ENCODE results near the gene IL1RL2.

The IL1RL2 gene

DNA sequence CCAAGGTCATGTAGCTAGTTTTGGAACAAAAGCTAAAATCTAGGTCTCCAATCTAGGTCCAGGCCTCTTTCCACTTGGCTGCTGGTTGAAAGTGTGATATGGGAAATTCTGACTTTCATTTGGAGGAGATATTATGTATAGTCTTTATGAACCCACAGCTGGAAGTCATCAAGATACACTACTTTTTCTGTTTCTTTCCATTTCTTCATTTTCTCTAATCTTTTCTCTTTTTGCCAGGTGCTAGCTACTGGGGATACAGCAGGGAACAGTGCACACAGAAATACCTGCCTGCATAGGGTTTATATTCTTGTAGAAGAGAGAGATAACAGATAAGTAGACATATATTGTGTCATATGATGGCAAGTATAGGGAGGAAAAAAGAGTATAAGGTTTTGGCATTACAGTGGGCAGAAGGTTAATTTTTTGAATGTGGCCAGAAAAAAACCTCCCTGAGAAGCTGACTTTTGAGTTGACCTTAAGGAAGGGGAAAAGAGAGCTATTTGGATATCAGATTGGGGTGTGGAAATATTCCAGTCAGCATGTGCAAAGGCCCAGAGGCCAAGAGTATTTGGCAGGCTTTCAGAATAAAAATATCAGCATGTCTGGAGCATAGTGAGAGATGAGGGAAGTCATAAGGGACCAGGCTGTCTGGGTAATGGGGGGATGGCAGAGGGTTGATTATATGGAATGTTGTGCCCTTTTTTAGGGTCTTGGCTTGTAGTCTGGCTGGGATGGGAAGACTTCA lies 28.6 kb upstream of the IL1RL2 start:
- no peak for DNase-seq (ENCODE audit: low spot score)

GRCh38 chr2:102159295-102159694 lies 27.5 kb upstream of the IL1RL2 start:
- DNase-seq (ENCODE audit: low spot score) = no peak

DNA sequence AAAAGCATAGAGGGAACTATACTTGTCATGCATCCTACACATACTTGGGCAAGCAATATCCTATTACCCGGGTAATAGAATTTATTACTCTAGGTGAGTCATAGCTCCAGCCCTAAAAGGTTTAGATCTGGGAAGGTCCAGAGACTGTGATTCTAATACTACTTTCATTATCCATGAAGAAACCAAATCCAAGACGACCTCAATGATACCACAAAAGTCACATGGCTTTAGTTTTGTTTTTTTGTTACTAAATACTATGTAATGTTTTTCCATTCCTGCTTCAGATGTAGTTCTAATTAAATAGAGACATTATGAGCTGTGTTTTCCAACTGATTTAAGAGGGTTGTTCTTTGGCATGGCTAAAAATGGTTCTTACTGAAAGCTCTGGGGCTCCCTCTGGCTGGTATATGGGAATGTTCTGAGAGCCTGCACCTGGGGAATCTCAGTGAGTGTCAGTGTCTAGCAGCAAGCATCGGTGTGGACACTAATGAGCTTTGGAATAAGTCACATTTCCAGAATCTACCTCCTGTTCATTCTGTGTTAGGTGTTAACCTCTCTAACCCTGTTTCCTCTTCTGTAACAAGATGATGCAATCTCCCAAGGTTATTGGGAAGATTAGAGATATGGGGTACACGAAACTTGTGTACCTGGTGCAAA lies 20.5 kb upstream of the IL1RL2 start:
- DNase-seq (ENCODE audit: low spot score) = peak; percentile 14

DNA sequence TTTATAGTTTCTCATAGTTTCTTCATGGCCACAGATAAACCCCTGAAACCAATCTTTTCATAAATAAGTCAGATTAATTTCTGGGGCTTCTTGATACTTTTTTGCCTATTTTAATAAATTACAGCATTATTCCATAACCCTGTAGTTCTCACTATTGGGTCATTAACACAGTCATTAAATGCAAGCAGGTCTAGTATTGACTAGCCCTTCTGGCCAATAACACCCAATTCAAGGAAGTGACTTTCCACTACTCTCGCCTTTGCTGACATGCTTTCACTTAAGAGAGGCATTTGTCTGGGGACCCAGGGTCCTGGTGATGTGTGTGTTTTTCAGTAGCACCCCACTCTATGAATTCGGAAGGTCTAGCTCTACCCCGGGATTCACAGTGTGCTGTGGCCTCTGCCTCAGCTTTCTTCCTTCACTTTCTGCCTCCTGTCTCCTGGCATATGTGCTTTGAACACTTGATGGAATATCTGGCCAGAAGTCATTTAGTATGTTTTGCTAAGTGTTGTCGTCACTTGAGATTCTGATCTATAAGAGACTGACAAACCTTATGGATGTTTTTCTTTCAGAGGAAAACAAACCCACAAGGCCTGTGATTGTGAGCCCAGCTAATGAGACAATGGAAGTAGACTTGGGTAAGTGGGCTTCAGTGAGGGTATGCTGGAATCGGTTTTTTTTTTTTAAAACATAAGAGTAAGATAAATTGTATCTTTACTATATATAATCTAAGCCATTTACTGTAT lies 18.6 kb upstream of the IL1RL2 start:
- no peak for DNase-seq (ENCODE audit: low spot score)

DNA sequence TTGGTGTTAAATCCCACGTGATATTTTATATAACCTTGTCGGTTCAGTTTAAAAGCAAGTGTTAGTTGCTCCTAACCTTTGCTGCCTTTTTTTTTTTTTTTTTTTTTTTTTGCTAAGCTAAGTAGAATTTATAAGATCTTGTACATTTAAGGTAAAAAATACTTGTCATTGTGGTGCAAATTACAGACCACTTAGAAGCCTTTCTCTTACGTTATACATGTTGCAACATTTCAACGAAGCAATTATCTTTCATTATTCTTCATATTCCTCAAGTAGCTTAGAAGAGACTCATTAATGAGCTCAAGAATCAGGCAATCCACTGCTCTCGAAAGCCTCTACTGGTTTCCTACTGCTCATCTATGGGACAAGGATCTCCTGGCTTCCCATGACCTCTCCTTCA lies 14.9 kb upstream of the IL1RL2 start:
- DNase-seq (ENCODE audit: low spot score) = no peak

DNA sequence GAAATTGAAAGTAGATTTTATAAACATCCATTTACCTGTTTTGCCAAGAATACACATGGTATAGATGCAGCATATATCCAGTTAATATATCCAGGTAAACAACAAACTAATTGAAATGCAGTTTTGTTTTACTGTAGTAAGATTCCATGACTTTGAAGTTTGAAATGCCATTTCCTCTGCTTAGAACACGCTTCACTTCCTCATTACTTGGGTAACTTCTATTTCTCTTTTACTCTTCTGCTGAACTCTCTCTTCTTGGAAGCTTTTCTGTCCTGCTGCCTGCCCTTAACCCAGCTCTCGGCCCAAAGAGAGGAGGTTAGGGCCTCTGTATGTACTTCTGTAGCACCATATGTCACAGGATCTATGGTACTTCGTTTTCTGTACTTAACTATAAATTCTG lies 14.1 kb upstream of the IL1RL2 start:
- DNase-seq (ENCODE audit: low spot score) = no peak

DNA sequence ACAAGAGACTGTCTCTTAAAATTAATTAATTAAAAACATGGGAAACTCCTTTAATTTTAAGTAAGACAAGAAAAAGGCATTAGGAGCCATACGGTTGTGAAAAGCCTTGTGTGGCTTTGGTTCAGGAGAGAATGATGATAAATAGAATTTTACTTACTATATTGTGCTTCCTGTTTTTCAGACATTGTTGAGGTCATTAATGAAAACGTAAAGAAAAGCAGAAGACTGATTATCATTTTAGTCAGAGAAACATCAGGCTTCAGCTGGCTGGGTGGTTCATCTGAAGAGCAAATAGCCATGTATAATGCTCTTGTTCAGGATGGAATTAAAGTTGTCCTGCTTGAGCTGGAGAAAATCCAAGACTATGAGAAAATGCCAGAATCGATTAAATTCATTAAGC lies 10.7 kb upstream of the IL1RL2 start:
- DNase-seq (ENCODE audit: low spot score) = no peak

GRCh38 chr2:102177814-102178478 lies 8.9 kb upstream of the IL1RL2 start:
- DNase-seq (ENCODE audit: low spot score) = no peak

DNA sequence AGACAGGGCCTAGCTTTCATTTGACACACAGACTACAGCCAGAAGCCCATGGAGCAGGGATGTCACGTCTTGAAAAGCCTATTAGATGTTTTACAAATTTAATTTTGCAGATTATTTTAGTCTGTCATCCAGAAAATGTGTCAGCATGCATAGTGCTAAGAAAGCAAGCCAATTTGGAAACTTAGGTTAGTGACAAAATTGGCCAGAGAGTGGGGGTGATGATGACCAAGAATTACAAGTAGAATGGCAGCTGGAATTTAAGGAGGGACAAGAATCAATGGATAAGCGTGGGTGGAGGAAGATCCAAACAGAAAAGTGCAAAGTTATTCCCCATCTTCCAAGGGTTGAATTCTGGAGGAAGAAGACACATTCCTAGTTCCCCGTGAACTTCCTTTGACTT lies 7.8 kb upstream of the IL1RL2 start:
- no peak for DNase-seq (ENCODE audit: low spot score)

GRCh38 chr2:102179788-102180686 lies 6.8 kb upstream of the IL1RL2 start:
- DNase-seq (ENCODE audit: low spot score) = no peak

GRCh38 chr2:102180687-102180999 lies 6.2 kb upstream of the IL1RL2 start:
- no peak for DNase-seq (ENCODE audit: low spot score)

GRCh38 chr2:102181376-102181775 lies 5.4 kb upstream of the IL1RL2 start:
- DNase-seq (ENCODE audit: low spot score) = no peak

- DNase-seq (ENCODE audit: low spot score) = no peak
Observed at GRCh38 chr2:102181919-102182635, 4.7 kb upstream of the IL1RL2 start.

- no peak for DNase-seq (ENCODE audit: low spot score)
Observed at GRCh38 chr2:102184018-102184417, 2.8 kb upstream of the IL1RL2 start.

DNA sequence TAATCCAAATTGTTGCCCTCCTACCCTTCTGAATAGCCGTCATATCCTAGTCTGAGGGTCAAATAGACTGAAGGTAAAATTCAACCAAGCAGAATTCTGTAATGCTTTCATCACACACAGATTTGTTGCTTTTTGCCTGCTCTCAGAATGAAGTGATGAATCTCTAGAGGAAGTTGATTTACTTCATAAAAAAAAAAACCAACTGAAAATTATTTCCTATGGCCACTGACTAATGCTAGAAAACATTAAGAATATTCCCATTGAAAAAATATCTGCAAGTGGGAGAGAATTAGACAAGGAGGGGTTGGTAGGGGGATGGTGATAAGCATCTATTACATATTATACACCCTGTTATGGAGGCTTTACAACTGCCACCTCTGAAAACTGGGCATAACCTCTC lies 2.3 kb upstream of the IL1RL2 start:
- DNase-seq (ENCODE audit: low spot score) = no peak

DNA sequence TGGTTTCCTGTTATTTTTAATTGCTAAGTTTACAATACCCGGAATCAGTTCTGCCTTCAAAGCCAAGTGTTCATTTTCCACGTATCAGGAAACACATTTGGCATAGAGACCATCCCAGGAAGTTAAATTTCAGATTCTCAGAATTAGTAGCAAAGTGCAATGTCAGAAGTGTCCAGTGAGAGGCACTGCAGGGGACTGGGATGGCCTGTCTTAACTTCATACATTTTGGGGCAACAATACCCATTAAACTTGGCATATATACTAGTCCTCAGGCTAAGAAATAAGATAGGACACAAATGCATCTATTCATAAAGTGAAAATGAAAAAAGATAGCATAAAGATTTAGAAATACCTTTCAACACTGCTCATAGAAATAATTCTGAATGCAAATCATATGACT lies 1.5 kb upstream of the IL1RL2 start:
- DNase-seq (ENCODE audit: low spot score) = no peak

DNA sequence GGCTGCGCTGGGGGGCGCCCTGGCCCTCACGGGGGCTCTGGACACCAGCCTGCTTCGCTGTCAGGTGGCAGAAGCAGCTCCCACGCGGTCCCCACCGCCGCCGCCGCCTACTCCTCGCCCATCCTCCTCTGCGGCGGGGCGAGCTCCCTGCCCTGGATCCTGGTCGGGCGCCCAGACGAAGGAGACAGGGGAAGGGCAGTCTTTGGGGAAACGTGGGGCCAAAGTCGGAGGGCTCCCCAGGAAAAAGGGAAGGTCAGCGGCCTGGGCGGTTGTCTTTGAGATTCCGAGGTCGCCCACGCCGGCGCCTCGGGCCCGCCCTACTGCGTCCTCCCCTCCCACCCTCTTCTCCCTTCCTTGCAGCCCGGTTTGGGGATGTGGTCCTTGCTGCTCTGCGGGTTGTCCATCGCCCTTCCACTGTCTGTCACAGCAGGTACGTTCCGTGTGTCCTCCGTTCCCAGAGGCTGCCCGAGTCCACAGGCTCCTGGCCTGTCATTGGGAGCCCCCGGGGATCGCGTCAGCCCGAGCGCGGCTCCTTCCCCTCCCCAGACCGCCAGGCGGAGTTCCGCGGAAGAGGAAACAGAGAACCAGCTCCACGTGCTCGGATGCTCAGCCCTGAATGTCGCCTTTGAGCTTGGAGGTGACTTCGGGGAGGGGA lies 800 bp downstream of the IL1RL2 start:
- no peak for DNase-seq (ENCODE audit: low spot score)

GRCh38 chr2:102190430-102191107 lies 3.7 kb downstream of the IL1RL2 start:
- DNase-seq (ENCODE audit: low spot score) = no peak

DNA sequence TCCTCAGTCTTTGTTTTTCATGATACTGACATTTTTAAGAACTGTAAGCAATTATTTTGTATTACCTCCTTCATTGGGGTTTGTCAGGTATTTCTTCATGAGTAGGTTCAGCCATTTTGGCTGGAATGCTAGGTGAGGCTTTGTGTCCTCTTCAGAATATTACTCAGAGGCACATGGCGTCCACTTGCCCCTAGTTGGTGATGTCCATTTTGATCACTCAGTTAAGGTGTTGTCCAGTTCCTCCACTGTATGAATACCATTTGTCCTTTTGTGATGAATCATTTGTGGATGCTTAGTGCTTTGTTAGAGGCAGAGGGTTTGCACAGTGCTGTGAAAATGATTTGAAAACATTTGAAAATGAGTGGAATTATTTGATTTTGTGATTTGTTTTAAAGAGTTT lies 4.7 kb downstream of the IL1RL2 start:
- no peak for DNase-seq (ENCODE audit: low spot score)

DNA sequence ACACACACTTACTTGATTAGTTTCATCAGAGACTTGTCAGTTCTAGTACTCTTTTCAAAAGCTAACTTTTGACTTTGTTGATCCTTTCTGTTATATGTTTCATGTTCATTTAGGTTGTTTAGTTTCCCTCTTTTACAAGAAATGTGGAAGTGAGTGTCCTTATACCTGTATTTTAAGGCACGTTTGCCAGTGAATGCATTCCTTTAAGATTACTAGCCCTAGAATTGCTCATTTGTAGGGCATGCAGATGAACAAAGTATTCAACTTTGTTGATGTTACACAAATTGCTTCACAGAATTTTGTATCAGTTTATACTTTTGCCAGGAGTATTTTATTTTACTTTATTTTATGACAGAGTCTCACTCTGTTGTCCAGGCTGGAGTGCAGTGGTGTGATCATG lies 6.3 kb downstream of the IL1RL2 start:
- no peak for DNase-seq (ENCODE audit: low spot score)

Measured in RKO (cell line).